K562 (cell line): ENCODE measurements around the gene CLDN1.

Experiments used
- ELK3 ChIP-seq: fragments of 450-650 bp; formaldehyde crosslinking; IDR thresholded peaks from 2 replicates; pipeline ENCODE4 v1.4.0; 2020; ENCODE audit warnings: mild to moderate bottlenecking
- HIVEP1 ChIP-seq: fragments of 250-450 bp; sonication (Bioruptor Pico); IDR thresholded peaks from 2 replicates; pipeline ENCODE4 v1.4.0; 2020; ENCODE audit warnings: mild to moderate bottlenecking
- IRF9 ChIP-seq: fragments of 450-650 bp; IDR thresholded peaks from 2 replicates; pipeline ENCODE4 v1.6.1; 2016; ENCODE audit warnings: missing biosample characterization, missing genetic modification characterization
- MTA3 ChIP-seq: fragments of 450-650 bp; formaldehyde crosslinking; IDR thresholded peaks from 2 replicates; pipeline ENCODE4 v1.6.1; 2017; ENCODE audit warnings: mild to moderate bottlenecking, borderline replicate concordance
- TAF1 ChIP-seq: IDR thresholded peaks from 2 replicates; pipeline ENCODE4 v1.6.1; 2011; ENCODE audit warnings: mild to moderate bottlenecking, low read length, moderate library complexity; ENCODE audit not compliant: insufficient read depth, control insufficient read depth, severe bottlenecking; ENCODE audit errors: extremely low read depth
- ZNF274 ChIP-seq: IDR thresholded peaks from 2 replicates; pipeline ENCODE4 v1.6.1; 2011; ENCODE audit warnings: low read depth, mild to moderate bottlenecking, low read length, moderate library complexity, borderline replicate concordance
- TF ChIP-seq, protein P1 (sequence below): sonication (generic); formaldehyde crosslinking; IDR thresholded peaks from 2 replicates; pipeline ENCODE4 v1.9.0; 2022; ENCODE audit warnings: mild to moderate bottlenecking, missing genetic modification reagents

- TF ChIP-seq, protein P1, sequence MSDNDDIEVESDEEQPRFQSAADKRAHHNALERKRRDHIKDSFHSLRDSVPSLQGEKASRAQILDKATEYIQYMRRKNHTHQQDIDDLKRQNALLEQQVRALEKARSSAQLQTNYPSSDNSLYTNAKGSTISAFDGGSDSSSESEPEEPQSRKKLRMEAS (CRISPR knock-in tag): no peak
- TF ChIP-seq HIVEP1 (CRISPR knock-in tag): no peak
- TF ChIP-seq ELK3: no peak
- TF ChIP-seq IRF9 (tag): no peak
- TF ChIP-seq TAF1: no peak
- TF ChIP-seq MTA3: no peak
- no peak for TF ChIP-seq ZNF274
Observed at GRCh38 chr3:190299969-190300368, 22.3 kb downstream of the CLDN1 start.
